ENCODE data around the gene TFIP11. TPM values are rescaled to one million over a fixed set of nuclear protein-coding genes. Genes with fewer than 3 reads are reported as not detected.

The TFIP11 gene
- total and polyA plus RNA-seq, 9 of the 15 experiments (the other 6 are each of a cell fraction or from before 2014, with no cell fraction given), result 11.5 to 38.1 (median 25.2) TPM

DNA sequence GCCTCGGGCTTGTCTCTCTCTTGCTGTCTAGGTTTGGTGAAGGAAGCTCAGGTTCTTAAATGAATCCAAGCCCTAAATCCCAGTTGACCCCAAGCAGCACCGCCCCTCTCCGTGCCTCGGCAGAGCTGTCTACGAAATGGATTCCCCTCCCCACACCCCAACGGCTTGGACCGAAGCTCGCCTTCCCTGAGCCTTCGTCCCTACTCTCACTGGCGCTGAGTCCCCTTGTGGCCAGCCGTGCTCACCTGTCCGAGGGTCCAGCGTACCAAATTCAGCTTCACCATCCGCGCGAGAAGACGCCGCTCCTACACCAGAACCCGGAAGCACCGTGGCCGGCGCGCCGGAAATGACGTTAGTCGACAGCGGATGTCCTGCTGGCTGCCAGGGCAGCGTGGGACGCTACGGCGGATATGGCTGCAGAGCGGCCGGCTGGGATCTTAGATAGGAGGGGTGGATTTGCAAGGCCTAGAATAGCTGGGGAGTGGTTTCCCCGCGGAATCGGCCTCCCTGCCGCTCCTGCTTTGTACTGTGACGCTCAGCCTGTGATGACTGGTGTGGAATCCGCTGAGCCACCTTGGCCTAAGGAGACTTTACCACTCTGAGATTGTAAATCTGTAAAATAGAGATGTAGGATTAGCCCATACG, at the start of gene TFIP11 (continued):
- TF ChIP-seq, protein P1, sequence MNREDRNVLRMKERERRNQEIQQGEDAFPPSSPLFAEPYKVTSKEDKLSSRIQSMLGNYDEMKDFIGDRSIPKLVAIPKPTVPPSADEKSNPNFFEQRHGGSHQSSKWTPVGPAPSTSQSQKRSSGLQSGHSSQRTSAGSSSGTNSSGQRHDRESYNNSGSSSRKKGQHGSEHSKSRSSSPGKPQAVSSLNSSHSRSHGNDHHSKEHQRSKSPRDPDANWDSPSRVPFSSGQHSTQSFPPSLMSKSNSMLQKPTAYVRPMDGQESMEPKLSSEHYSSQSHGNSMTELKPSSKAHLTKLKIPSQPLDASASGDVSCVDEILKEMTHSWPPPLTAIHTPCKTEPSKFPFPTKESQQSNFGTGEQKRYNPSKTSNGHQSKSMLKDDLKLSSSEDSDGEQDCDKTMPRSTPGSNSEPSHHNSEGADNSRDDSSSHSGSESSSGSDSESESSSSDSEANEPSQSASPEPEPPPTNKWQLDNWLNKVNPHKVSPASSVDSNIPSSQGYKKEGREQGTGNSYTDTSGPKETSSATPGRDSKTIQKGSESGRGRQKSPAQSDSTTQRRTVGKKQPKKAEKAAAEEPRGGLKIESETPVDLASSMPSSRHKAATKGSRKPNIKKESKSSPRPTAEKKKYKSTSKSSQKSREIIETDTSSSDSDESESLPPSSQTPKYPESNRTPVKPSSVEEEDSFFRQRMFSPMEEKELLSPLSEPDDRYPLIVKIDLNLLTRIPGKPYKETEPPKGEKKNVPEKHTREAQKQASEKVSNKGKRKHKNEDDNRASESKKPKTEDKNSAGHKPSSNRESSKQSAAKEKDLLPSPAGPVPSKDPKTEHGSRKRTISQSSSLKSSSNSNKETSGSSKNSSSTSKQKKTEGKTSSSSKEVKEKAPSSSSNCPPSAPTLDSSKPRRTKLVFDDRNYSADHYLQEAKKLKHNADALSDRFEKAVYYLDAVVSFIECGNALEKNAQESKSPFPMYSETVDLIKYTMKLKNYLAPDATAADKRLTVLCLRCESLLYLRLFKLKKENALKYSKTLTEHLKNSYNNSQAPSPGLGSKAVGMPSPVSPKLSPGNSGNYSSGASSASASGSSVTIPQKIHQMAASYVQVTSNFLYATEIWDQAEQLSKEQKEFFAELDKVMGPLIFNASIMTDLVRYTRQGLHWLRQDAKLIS (CRISPR knock-in tag; IDR thresholded peaks at IDR 0.05), result no peak
- TF ChIP-seq SREBF2 (CRISPR knock-in tag; IDR thresholded peaks at IDR 0.05) (no peak), ELF1 (tag; IDR thresholded peaks at IDR 0.05) (peak; percentile 65), NR2F6 (CRISPR knock-in tag; IDR thresholded peaks at IDR 0.05) (no peak), SMARCA5 (IDR thresholded peaks at IDR 0.05) (no peak), BDP1 (IDR thresholded peaks at IDR 0.05; ENCODE audit: insufficient read depth, insufficient read length) (no peak), RFX1 (IDR thresholded peaks at IDR 0.05) (peak; percentile 92), EP400 (IDR thresholded peaks at IDR 0.05) (peak; percentile 89), EP300 (IDR thresholded peaks at IDR 0.05; ENCODE audit: low read length) (peak; percentile 47; the same call in 1 of the 2 replicates), TBL1XR1 (IDR thresholded peaks at IDR 0.05; ENCODE audit: low read length in 2 of 2) (peak in 1 of 2 experiments; percentile 63; a peak in 1 of 4 replicates), HDAC2 (IDR thresholded peaks at IDR 0.05) (peak; percentile 81; the same call in 1 of the 2 replicates), GTF2F1 (IDR thresholded peaks at IDR 0.05; ENCODE audit: low read depth, low read length) (0 out of 2 replicates have a peak, but pooled peaks have one; percentile 53), OTX1 (CRISPR knock-in tag; IDR thresholded peaks at IDR 0.05) (no peak), FOXK2 (conservative IDR thresholded peaks at IDR 0.05 in 1 of 2, IDR thresholded peaks at IDR 0.05 in 1 of 2; ENCODE audit: low read depth in 2 of 2) (peak; percentile 77 to 78), KDM5B (IDR thresholded peaks at IDR 0.05; ENCODE audit: insufficient replicate concordance, low read depth, low read length) (peak; percentile 80), RUNX1 (IDR thresholded peaks at IDR 0.05; ENCODE audit: low read depth) (no peak), JUNB (CRISPR knock-in tag; conservative IDR thresholded peaks at IDR 0.05) (no peak)
- TF ChIP-seq, protein P2, sequence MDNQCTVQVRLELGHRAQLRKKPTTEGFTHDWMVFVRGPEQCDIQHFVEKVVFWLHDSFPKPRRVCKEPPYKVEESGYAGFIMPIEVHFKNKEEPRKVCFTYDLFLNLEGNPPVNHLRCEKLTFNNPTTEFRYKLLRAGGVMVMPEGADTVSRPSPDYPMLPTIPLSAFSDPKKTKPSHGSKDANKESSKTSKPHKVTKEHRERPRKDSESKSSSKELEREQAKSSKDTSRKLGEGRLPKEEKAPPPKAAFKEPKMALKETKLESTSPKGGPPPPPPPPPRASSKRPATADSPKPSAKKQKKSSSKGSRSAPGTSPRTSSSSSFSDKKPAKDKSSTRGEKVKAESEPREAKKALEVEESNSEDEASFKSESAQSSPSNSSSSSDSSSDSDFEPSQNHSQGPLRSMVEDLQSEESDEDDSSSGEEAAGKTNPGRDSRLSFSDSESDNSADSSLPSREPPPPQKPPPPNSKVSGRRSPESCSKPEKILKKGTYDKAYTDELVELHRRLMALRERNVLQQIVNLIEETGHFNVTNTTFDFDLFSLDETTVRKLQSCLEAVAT (IDR thresholded peaks at IDR 0.05), result 0 out of 4 replicates have a peak, but pooled peaks of 1 of the 2 experiments have one; percentile 31
- TF ChIP-seq, protein P3, sequence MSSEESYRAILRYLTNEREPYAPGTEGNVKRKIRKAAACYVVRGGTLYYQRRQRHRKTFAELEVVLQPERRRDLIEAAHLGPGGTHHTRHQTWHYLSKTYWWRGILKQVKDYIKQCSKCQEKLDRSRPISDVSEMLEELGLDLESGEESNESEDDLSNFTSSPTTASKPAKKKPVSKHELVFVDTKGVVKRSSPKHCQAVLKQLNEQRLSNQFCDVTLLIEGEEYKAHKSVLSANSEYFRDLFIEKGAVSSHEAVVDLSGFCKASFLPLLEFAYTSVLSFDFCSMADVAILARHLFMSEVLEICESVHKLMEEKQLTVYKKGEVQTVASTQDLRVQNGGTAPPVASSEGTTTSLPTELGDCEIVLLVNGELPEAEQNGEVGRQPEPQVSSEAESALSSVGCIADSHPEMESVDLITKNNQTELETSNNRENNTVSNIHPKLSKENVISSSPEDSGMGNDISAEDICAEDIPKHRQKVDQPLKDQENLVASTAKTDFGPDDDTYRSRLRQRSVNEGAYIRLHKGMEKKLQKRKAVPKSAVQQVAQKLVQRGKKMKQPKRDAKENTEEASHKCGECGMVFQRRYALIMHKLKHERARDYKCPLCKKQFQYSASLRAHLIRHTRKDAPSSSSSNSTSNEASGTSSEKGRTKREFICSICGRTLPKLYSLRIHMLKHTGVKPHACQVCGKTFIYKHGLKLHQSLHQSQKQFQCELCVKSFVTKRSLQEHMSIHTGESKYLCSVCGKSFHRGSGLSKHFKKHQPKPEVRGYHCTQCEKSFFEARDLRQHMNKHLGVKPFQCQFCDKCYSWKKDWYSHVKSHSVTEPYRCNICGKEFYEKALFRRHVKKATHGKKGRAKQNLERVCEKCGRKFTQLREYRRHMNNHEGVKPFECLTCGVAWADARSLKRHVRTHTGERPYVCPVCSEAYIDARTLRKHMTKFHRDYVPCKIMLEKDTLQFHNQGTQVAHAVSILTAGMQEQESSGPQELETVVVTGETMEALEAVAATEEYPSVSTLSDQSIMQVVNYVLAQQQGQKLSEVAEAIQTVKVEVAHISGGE (CRISPR knock-in tag; IDR thresholded peaks at IDR 0.05), result peak in 2 of 3 experiments; percentile 80 to 95; a peak in 4 of 6 replicates
